Stimulated activated CD8-positive, alpha-beta memory T cell treated with anti-CD3 and anti-CD28 coated beads, Interleukin-2, amount 100 ng/mL, for 1 hour (primary cell): ENCODE data around the gene KIF11.

Source experiments
- DNase-seq, 2 donors: peaks; one replicate each; pipeline ENCODE4 v3.0.0-alpha.2; 2020; ENCODE audit warnings: low read depth in 2 of 2

Gene KIF11

DNA sequence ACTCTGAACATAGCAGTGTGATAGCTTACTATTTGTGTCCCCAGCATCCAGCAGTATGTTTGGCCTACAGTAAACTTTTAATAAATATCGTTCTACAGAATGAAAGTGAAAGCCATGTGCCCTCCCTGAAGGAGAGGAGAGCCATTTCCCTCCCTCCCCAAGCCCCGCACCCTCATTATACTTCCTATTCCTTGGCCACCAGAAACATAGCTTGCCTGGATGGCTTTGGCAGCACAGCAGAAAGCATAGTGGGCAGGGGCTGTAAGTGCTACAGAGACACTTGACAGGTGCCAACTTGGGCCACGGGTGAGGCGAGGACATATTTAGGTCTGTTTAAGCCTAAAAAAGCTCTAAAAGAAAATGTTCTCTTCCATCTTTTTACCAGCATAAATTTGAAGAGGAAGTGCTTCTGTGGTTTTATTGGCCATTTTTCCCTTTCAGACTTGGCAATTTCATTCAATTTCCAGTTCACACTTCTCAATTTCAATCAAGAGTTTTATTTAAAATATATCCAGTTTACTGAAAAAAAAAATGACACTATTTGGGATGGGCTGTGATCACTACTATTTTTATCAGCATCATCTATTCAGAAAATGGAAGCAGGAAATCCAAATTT, 109.5 kb downstream of the KIF11 start:
- no peak for DNase-seq
